ENCODE results near the gene ITGAL.
"Not testable (repeated sequence)": the region's sequence is repeated elsewhere in the genome, so short reads cannot be mapped to it uniquely, and the experiment has no call there.

The ITGAL gene

DNA sequence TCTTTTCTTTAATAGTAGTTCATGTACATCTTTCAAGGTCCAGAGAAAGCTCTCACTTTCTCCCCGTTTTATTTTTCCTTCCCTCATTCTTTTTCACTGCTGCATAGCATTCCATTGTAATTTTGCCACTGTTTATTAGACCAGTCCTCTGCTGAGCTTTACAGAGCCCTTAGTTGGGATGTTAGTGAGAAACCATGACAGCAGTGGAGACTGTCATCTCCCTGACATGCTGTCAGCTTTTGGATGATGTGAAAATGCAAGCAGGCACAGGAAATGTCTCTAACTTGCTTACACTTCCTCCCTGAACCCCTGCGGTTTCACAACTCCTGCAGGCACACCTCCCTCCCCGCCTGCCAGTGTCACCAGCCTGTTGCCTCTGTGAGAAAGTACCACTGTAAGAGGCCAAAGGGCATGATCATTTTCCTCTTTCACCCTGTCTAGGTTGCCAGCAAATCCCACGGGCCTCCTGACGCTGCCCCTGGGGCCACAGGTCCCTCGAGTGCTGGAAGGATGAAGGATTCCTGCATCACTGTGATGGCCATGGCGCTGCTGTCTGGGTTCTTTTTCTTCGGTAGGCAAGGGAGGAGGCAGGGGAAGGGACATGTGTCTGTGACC lies at the start of gene ITGAL:
Gene ITGAL (plus strand): TSS at position 415 of the 615 bp plus-strand sequence. CDS start 96 bp downstream, at position 511.
- peak; percentile 97 for DNase-seq

DNA sequence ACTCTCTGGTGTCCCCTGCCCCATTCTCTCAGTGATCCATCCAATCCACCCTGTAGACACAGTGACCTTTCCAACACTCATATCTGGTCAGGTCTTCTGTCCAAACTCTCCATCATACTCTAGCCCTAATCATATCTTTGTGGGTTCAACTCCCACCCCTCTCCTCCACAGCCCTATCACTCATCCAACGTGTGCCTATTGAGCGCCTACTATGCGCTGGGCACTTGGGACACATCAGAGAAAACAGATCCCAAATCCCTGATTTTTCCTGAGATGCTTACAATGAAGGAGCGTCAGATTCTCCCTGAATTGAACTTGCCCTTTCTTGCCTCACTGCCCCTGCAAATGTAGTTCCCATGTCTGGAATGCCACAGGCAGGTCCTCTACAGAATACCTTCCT lies 44.5 kb upstream of the ITGAL start:
- DNase-seq: no peak

DNA sequence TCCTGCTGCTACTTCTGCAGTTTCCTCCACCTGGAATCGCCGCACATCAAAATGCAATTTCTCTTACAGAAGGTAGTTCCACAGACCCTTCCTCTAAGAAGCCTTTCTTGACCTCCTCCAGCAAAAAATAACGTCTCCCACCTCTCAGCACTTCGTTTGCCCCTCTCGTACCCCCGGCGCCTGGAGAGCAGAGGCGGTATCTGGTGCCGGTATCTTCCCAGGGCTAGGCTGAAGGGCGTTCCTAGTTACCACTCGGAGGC lies 43.2 kb upstream of the ITGAL start:
- no peak for DNase-seq

DNA sequence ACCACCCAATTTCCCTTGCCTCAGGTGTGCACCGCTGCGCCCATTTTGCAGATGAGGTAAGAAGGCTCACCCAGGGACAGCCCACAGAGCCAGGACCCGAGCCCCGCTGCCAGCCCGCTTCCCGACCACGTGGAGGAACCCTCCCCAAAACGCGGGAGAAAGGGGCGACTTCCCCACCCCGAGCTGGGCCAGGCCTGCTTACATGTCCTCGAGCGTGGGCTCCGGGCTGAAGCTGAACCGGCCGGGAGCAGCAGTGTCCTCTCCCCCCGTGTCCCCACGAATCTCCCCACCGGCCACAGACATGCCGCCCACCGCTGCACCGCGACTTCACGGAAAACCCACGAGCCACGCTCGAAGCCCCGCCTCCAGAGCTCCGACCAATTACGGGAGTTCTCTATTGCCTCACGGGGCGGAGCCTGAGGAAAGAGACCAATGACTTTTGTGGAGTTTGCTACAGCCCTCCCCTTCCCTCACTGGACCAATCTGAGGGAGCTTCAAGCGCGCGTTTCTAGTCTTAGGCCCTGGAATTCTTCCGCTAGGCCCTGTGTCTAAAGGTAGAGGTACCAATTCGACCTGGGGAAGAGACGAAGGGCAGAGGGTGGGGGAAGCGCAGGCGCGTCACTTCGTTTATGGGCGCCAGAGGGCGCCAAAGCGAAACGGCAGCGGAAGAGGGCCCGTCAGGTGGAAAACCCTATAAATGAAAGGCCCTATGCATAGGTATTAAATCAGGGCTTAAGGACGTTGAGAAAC lies 42.7 kb upstream of the ITGAL start, which contains the start of gene DCTPP1:
Gene DCTPP1 (minus strand): TSS at position 353 of the 750 bp plus-strand sequence. CDS start 50 bp downstream, at position 303.
- DNase-seq: peak; percentile 99

- DNase-seq: no peak
Observed at GRCh38 chr16:30430428-30430970, 42.0 kb upstream of the ITGAL start.

DNA sequence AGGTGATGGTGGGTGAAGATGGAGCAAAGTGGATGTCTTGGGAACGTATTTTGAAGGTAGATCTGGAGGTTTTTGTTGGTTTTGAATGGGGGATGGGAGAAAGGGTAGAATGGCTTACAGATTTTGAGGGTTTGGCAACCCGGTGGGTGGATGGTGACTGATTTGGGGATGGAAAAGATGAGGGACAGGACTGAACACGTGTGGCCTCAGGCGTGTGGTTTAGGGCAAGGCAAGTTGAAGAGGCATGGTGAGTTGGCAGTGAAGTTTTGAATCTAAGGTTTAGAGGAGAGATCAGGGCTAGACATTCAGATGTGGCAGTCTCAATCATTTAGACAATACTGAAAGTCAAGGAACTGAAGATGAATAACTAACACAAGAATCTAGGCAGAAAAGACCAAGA lies 37.7 kb upstream of the ITGAL start:
- DNase-seq: peak; percentile 81

DNA sequence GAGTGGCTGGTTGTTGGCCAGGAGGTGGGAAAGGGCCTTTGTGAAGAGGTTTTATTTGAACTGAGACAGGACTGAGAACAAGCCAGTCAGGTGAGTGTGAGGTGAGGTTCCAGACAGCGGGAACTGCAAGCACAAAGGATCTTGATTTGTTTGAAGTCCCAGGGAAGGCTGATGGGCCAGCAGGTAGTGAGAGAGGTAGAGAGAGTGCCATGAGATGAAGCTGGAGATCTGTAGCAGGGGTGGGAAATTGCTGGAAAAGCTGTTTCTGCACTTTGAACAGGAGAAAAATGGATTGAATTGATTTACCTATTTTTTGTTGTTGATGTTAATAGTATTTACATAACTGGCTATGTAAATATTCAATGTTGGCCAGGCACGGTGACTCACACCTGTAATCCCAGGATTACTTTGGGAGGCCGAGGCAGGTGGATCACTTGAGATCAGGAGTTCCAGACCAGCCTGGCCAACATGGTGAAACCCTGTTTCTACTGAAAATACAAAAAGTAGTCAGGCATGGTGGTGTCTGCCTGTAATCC lies 35.0 kb upstream of the ITGAL start:
- DNase-seq: no peak

DNA sequence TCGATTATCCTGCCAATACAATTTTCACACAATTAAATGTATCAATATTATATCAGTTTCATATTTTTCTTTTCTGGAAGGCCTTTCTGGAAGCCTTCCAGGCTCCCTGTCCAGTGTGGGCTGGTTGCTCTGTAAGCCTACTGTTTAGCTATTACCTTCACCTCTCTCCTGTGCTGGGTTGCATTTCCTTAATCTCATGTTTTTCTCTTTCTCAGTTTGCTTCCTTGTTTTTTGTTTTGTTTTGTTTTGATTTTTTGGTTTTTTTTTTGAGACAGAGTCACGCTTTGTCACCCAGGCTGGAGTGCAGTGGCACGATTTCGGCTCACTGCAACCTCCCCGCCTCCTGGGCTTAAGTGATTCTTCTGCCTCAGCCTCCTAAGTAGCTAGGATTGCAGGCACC lies 33.7 kb upstream of the ITGAL start:
- DNase-seq: no peak

- DNase-seq: no peak
Observed at GRCh38 chr16:30439720-30440348, 32.7 kb upstream of the ITGAL start.

- no peak for DNase-seq
Observed at GRCh38 chr16:30443631-30444030, 28.9 kb upstream of the ITGAL start.

DNA sequence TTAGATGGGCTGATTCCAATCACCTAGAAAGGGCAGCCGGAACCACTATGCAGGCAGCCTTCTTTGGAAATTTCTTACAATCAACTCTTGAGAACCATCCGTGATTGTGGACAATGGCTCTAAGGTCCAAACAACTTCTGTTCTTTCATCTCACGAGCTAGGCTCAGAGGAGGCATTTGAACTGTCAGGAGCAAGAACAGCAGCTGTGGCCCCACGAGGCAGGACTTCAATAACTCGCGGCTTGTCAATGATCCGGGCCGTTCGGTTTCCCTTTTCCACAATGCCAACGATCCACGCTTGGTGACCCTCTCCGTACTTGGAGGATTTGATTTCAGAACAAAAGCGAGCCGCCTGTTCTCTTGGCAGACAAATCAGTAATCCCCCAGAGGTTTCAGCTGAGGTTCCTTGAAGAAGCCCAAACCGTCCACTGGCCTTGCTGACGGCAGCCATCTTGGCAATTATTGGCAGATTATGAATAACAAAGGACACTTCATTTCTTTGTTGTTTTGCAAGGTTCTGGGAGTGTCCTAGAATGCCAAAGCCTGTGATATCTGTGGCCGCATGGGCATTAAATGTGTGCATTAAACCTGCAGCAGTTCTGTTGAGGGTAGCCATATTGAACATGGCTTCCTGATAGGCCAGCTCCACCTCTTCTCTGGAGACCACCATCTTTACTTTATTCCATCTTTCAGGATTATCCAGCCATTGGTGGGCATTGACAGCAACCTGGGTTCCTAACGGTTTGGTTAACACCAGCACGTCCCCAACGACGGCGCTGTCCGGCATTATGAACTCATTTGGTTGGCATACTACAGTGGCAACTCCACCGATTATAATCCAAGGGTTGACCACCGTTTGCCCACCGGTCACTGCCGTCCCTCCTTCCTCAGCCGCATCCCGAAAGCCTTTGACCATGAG lies 28.1 kb upstream of the ITGAL start:
- no peak for DNase-seq

GRCh38 chr16:30445149-30445407 lies 27.5 kb upstream of the ITGAL start:
- peak; percentile 19 for DNase-seq

GRCh38 chr16:30445408-30446202 lies 26.9 kb upstream of the ITGAL start, which contains the start of gene SEPHS2:
SEPHS2 (minus strand) TSS chr16:30445874; CDS start chr16:30445727, 147 bp downstream.
- peak; percentile 98 for DNase-seq

GRCh38 chr16:30446203-30446595 lies 26.3 kb upstream of the ITGAL start:
- no peak for DNase-seq

DNA sequence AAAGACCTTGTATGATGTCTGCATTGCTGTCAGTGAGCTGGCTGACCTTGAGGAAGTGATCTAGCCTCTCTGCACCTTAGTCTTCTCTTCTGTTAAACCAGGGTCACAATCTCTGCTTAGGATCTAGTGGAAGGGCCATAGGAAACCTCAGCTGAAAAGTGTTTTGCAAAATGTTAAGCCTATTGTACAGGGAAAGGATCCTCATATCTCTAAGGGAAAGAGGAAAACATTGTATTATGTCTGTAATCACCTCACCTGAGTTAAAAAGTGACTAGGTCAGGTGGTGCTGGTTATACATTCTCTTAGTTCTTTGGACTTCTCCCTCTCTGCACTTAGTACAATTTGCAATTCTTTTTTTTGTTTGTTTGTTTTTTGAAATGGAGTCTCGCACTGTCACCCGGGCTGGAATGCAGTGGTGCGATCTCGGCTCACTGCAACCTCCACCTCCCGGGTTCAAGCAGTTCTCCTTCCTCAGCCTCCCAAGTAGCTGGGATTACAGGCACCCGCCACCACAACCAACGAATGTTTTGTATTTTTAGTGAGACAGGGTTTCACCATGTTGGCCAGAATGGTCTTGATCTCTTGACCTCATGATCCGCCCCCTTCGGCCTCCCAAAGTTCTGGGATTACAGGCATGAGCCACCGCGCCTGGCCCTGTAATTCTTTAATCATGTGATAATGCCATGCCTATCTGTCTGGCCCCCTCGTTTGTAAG lies 24.9 kb upstream of the ITGAL start:
- no peak for DNase-seq

- DNase-seq: no peak
Observed at GRCh38 chr16:30449116-30449435, 23.5 kb upstream of the ITGAL start.

- DNase-seq: not testable (repeated sequence)
Observed at GRCh38 chr16:30452709-30453580, 19.6 kb upstream of the ITGAL start.

DNA sequence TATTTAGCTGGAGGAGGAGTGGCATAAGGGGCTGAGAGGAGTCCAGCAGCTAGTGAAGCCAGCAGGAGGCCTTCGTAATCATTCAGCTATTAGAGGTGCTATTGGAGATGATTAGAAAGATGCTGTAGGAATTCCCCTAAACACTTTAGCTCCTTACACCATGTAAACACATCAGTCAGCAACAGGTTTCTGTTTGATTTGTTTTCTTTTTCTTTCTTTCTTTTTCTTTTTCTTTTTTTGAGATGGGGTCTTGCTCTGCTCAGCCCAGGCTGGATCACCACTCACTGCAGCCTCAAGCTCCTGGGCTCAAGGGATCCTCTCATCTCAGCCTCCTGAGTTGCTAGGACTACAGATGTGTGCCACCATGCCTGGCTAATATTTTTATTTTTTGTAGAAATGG lies 16.2 kb upstream of the ITGAL start:
- DNase-seq: peak; percentile 25

- DNase-seq: no peak
Observed at GRCh38 chr16:30457256-30457655, 15.3 kb upstream of the ITGAL start.

Data from activated CD4-positive, alpha-beta T cell treated with anti-CD3 and anti-CD28 coated beads, Interleukin-2, Interleukin-6, amounts not matched to agents 100 ng/mL and 50 ng/mL, durations not matched to agents 16 hours and 8 hours (primary cell).